ENCODE measurements around the gene PACSIN2.

PACSIN2 gene

DNA sequence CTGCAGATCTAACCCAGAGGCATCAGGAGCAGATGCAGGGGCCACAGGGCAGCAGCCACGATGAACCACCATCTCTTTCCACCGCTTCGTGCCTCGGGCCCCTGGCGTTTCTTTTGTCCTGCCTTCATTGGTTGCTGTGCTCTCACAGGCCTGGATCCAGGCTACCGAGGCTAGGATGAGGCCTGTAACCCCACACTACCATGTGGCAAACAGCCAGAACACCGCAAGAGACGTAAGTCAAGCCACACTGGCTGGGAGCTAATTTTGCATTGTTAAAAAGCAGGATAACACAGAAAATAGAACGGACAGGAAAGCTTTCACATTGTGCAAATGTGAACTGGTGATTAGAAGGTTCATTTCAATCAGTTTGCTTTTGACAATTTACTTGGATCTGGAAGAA is 142.1 kb downstream of the PACSIN2 start:
- TF ChIP-seq, protein P1, sequence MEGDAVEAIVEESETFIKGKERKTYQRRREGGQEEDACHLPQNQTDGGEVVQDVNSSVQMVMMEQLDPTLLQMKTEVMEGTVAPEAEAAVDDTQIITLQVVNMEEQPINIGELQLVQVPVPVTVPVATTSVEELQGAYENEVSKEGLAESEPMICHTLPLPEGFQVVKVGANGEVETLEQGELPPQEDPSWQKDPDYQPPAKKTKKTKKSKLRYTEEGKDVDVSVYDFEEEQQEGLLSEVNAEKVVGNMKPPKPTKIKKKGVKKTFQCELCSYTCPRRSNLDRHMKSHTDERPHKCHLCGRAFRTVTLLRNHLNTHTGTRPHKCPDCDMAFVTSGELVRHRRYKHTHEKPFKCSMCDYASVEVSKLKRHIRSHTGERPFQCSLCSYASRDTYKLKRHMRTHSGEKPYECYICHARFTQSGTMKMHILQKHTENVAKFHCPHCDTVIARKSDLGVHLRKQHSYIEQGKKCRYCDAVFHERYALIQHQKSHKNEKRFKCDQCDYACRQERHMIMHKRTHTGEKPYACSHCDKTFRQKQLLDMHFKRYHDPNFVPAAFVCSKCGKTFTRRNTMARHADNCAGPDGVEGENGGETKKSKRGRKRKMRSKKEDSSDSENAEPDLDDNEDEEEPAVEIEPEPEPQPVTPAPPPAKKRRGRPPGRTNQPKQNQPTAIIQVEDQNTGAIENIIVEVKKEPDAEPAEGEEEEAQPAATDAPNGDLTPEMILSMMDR (IDR thresholded peaks at IDR 0.05; ENCODE audit: low read depth, low read length, missing control alignments) = no peak
- H3K4me3 ChIP-seq (ENCODE audit: low read depth, low read length) = no peak overlapping the region
- no peak for DNase-seq (ENCODE audit: low read depth)

DNA sequence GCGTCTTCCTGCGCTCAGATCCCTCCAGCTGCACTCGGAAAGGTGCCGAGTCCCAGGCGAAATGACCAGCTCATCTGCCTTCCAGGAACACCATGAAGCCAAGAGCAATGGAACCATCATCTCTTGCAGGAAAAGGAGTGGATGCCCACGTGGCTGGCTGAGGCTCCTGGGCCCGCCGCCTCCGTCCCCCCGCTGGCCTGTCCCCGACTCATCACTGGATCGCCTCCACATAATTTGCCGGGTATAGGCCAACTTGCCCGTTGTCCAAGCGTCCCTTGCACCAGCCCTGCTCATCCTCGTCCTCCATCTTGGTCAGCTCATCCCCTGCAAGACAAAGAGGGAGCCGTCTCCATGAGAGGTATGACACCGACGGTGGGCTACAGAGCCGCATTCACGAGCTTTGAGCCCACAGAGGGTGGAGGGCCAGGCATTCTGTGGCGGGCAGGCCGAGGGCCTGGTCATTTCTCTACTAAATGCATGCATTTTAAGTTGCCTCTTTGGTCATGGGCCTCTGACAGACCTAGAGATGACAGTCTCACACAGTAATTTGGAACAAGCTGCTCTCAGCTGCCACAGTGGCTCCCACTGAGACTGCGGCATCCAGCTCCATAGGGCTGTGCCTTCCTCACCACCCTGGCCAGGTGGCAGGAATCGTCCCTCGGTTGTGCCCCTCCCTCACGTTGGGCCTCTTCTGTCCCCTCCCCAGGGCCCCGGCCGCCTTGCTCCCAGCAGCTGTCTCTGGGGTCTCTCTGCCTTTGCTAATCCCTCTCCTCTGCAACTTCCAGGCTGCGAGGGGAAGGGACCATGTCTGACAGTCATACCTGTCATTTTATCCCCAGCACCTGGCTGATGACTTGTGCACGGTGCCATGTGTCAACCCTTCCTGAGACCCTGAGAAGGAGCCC is 143.6 kb downstream of the PACSIN2 start:
- DNase-seq (ENCODE audit: low read depth) = no peak
- no peak overlapping the region for H3K4me3 ChIP-seq (ENCODE audit: low read depth, low read length)
- TF ChIP-seq, protein P1 (IDR thresholded peaks at IDR 0.05; ENCODE audit: low read depth, low read length, missing control alignments) = no peak

DNA sequence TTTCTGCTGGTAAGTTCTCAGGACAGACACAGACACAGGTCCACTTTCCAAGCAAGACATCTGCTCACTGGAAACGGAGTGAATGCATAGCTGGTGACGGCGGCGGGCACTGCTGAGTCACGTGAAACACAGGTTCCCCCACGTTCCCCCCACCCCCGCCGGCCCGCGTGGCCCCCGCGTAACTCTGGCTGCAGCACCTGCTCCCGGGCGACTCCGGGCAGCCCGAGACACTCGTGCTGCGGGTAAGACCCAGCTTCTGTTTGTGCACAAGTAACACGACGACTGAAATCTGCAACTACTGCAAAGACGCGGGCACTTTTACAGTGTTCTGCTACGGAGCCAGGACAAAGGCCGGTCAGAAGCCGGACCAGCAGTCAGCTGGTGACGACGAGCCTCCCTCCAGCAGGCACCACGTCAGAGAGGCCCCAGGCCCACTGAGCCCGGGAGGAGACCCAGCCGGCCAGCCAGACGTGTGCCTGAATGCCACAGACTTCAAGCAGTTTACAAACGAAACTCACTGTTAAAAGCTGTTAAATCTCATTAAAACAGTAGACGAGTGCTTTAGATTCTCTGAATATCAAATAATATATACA is 145.0 kb downstream of the PACSIN2 start:
- no peak overlapping the region for H3K4me3 ChIP-seq (ENCODE audit: low read depth, low read length)
- no peak for DNase-seq (ENCODE audit: low read depth)
- TF ChIP-seq, protein P1 (IDR thresholded peaks at IDR 0.05; ENCODE audit: low read depth, low read length, missing control alignments) = no peak

DNA sequence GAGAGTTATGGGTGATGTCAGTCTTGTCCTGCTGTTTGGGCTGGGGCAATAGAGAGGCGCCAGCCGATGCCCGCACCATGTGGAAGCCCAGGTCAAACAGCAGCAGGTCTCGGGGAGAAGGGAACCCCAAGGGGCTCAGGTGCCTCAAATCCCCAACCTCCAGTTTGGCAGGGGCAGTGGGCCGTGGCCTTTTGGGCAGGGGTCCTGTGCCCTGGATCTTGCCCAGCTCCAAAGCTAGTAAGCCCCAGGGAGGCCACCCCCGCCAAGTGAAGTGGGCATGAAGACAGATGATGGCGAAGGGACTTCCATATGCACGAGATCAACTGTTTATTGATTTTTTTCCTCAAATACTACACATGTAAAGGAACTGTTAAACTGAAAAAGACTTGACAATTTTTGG is 145.5 kb downstream of the PACSIN2 start:
- TF ChIP-seq, protein P1 (IDR thresholded peaks at IDR 0.05; ENCODE audit: low read depth, low read length, missing control alignments) = no peak
- DNase-seq (ENCODE audit: low read depth) = no peak
- no peak overlapping the region for H3K4me3 ChIP-seq (ENCODE audit: low read depth, low read length)

DNA sequence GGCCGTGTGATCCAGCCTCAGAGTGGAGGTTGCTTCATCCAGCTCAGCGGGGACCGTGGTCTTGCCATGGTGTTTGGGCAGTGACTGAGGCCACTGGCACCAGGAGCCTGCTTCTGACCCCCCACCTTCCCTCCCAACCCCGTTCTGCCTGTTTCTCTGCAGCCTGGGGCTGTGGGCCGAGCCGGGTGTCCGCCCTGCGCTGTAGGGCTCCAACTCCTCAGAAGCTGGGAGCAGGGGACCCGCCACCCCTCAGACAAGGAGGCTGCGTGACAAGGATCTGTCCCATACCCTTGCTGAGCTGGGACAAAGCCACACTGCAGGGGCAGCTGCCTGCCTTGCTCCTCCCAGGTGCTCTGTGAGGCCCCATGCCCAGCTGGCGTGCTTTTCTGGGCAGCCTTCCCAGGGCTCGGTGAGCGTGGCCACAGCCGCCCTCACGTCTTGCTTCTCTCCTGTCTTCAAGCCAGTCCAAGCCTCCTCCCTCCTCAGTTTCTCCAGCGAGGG is 146.1 kb downstream of the PACSIN2 start:
- TF ChIP-seq, protein P1 (IDR thresholded peaks at IDR 0.05; ENCODE audit: low read depth, low read length, missing control alignments) = no peak
- H3K4me3 ChIP-seq (ENCODE audit: low read depth, low read length) = no peak overlapping the region
- no peak for DNase-seq (ENCODE audit: low read depth)

DNA sequence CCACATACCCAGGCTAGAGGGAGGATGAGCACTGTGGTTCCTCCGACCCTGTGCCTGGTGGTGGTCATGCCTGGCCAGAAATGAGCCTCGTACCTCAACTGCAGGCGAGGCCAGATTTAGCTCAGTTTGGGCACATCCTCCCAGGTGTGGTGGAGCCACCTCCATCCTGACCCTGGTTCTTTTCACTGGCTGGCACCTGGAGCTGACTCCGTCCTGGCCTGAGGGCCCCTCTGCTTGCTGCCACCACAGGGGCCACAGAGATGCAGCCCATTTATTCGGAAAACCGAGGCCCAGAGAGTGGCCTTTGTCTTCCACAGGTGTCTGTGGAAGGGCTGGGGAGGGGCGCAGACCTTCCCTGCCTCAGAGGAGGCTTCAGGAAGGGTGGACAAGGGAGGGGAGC is 148.8 kb downstream of the PACSIN2 start:
- H3K4me3 ChIP-seq (ENCODE audit: low read depth, low read length) = no peak overlapping the region
- DNase-seq (ENCODE audit: low read depth) = no peak
- TF ChIP-seq, protein P1 (IDR thresholded peaks at IDR 0.05; ENCODE audit: low read depth, low read length, missing control alignments) = no peak

Measured in GM12864 (cell line).